ENCODE data around the gene ARIH2. TPM values are rescaled to one million over a fixed set of nuclear protein-coding genes. Genes with fewer than 3 reads are reported as not detected.

ARIH2 gene
- total RNA-seq, 1 donor from 2014 or later, result 82.5 TPM

- Mint-ChIP-seq H3K27ac (ENCODE audit: unreplicated experiment) (no peak overlapping the region), H3K36me3 (ENCODE audit: unreplicated experiment) (peaks cover 53% of the 10 kb centered on the region), H3K9me3 (ENCODE audit: unreplicated experiment) (no peaks in the 10 kb centered on the region), H3K4me3 (ENCODE audit: unreplicated experiment) (no peak overlapping the region), H3K4me1 (ENCODE audit: unreplicated experiment) (peaks cover 5% of the 10 kb centered on the region), H3K27me3 (ENCODE audit: unreplicated experiment) (no peaks in the 10 kb centered on the region)
- no peak for TF ChIP-seq CTCF (IDR thresholded peaks at IDR 0.05)
- DNase-seq (ENCODE audit: extremely low spot score, unreplicated experiment), result no peak
Observed at GRCh38 chr3:48970586-48970985, 51.9 kb downstream of the ARIH2 start.

- Mint-ChIP-seq H3K4me3 (ENCODE audit: unreplicated experiment) (no peak overlapping the region), H3K36me3 (ENCODE audit: unreplicated experiment) (peaks cover 52% of the 10 kb centered on the region), H3K9me3 (ENCODE audit: unreplicated experiment) (no peaks in the 10 kb centered on the region), H3K27me3 (ENCODE audit: unreplicated experiment) (no peaks in the 10 kb centered on the region), H3K27ac (ENCODE audit: unreplicated experiment) (no peak overlapping the region), H3K4me1 (ENCODE audit: unreplicated experiment) (no peaks in the 10 kb centered on the region)
- TF ChIP-seq CTCF (IDR thresholded peaks at IDR 0.05), result no peak
- no peak for DNase-seq (ENCODE audit: extremely low spot score, unreplicated experiment)
Observed at GRCh38 chr3:48974076-48974864, 55.6 kb downstream of the ARIH2 start.

GRCh38 chr3:48979451-48979850 is 60.8 kb downstream of the ARIH2 start:
- Mint-ChIP-seq H3K27ac (ENCODE audit: unreplicated experiment) (no peak overlapping the region), H3K4me3 (ENCODE audit: unreplicated experiment) (no peak overlapping the region), H3K27me3 (ENCODE audit: unreplicated experiment) (no peaks in the 10 kb centered on the region), H3K4me1 (ENCODE audit: unreplicated experiment) (no peaks in the 10 kb centered on the region), H3K36me3 (ENCODE audit: unreplicated experiment) (peaks cover 51% of the 10 kb centered on the region), H3K9me3 (ENCODE audit: unreplicated experiment) (no peaks in the 10 kb centered on the region)
- no peak for DNase-seq (ENCODE audit: extremely low spot score, unreplicated experiment)
- no peak for TF ChIP-seq CTCF (IDR thresholded peaks at IDR 0.05)

GRCh38 chr3:48980295-48980694 is 61.7 kb downstream of the ARIH2 start:
- Mint-ChIP-seq H3K4me1 (ENCODE audit: unreplicated experiment) (no peaks in the 10 kb centered on the region), H3K36me3 (ENCODE audit: unreplicated experiment) (peaks cover 45% of the 10 kb centered on the region), H3K9me3 (ENCODE audit: unreplicated experiment) (no peaks in the 10 kb centered on the region), H3K27ac (ENCODE audit: unreplicated experiment) (no peak overlapping the region), H3K4me3 (ENCODE audit: unreplicated experiment) (no peak overlapping the region), H3K27me3 (ENCODE audit: unreplicated experiment) (no peaks in the 10 kb centered on the region)
- DNase-seq (ENCODE audit: extremely low spot score, unreplicated experiment), result no peak
- TF ChIP-seq CTCF (IDR thresholded peaks at IDR 0.05), result no peak

GRCh38 chr3:48982016-48982415 is 63.4 kb downstream of the ARIH2 start:
- Mint-ChIP-seq H3K9me3 (ENCODE audit: unreplicated experiment) (no peaks in the 10 kb centered on the region), H3K4me1 (ENCODE audit: unreplicated experiment) (no peaks in the 10 kb centered on the region), H3K27ac (ENCODE audit: unreplicated experiment) (no peak overlapping the region), H3K36me3 (ENCODE audit: unreplicated experiment) (peaks cover 46% of the 10 kb centered on the region), H3K27me3 (ENCODE audit: unreplicated experiment) (no peaks in the 10 kb centered on the region), H3K4me3 (ENCODE audit: unreplicated experiment) (no peak overlapping the region)
- no peak for TF ChIP-seq CTCF (IDR thresholded peaks at IDR 0.05)
- DNase-seq (ENCODE audit: extremely low spot score, unreplicated experiment), result no peak

All from osteocyte (in vitro differentiated cells).